ENCODE measurements around the gene CCRL2. TPM values are rescaled to one million over a fixed set of nuclear protein-coding genes. Genes with fewer than 3 reads are reported as not detected.
A peak's percentile ranks its signal among the peaks of the same experiment; 100 is the strongest.
"Not testable (repeated sequence)": the region's sequence is repeated elsewhere in the genome, so short reads cannot be mapped to it uniquely, and the experiment has no call there.

CCRL2 gene
- total RNA-seq, 1 donor from 2014 or later = not detected

GRCh38 chr3:46427404-46427803 is 20.3 kb downstream of the CCRL2 start:
- not testable (repeated sequence) for H3K9me3 Mint-ChIP-seq; H3K27me3 ChIP-seq; H3K27ac ChIP-seq; H4K20me1 ChIP-seq (ENCODE audit: low read depth); H3K4me3 ChIP-seq; H3F3A ChIP-seq (ENCODE audit: low read depth); H3K79me2 ChIP-seq (ENCODE audit: low read depth); H3K9me3 ChIP-seq (ENCODE audit: low read depth); H3K27ac Mint-ChIP-seq; H3K4me2 ChIP-seq; H2AFZ ChIP-seq (replicated peaks); H3K36me3 Mint-ChIP-seq; H3K4me3 Mint-ChIP-seq; H3K27me3 Mint-ChIP-seq (ENCODE audit: insufficient read depth, low read depth); H3K4me1 Mint-ChIP-seq; H3K9ac ChIP-seq; H3K4me1 ChIP-seq; H3K36me3 ChIP-seq
- peak; percentile 30 for TF ChIP-seq CTCF (IDR thresholded peaks at IDR 0.05)
- peak; percentile 9 for DNase-seq (ENCODE audit: low spot score)

DNA sequence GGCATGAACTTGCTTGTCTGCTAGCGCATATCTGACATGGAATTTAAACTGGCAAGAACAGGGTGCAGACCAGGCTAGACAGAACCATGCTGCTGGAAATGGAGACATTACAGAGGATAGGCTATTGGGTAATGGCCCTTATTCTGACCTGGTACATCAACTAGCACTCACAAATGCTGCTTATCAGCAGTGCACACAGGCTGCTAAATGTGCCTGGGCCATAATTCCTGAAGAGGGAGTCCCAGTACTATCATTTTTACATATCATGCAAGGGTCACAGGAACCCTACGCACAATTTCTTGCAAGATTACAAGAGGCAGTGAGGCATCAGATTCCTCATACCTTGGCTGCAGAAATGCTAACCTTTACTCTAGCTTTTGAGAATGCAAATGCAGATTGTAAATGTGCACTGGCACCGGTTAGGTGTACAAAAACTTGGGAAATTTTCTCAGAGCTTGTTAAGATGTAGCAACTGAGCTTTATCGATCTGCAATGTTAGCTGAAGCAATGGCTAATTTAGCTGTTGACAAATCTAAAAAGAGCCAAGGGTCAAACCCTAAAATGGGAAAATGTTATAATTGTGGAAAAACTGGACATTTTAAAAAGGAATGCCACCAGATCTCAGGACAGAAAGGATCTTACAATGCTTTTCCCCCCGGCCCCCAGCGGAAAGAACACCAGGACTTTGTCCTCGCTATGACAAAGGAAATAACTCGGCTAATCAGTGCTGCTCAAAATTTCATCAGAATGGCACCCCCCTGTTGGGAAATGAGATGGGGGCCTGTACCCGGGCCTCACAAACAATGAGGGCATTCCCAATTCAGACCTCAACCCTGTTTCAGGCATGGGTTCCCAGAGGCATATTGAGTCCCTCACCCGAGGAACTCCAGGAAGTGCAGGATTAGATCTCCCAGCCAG is 21.1 kb downstream of the CCRL2 start:
- Mint-ChIP-seq H3K9me3 (peaks cover 11% of the 10 kb centered on the region), H3K27ac (no peak overlapping the region), H3K4me1 (peaks cover 3% of the 10 kb centered on the region), H3K36me3 (no peaks in the 10 kb centered on the region), H3K27me3 (ENCODE audit: insufficient read depth, low read depth) (peaks cover 6% of the 10 kb centered on the region), H3K4me3 (no peak overlapping the region)
- Histone ChIP-seq H3K27ac (no peak overlapping the region), H3K9me3 (ENCODE audit: low read depth) (peaks cover 7% of the 10 kb centered on the region), H3K79me2 (ENCODE audit: low read depth) (no peaks in the 10 kb centered on the region), H2AFZ (replicated peaks) (no peak overlapping the region), H3K4me2 (no peak overlapping the region), H3K4me1 (no peaks in the 10 kb centered on the region), H3K4me3 (no peak overlapping the region), H4K20me1 (ENCODE audit: low read depth) (no peaks in the 10 kb centered on the region), H3K27me3 (no peaks in the 10 kb centered on the region), H3K36me3 (no peaks in the 10 kb centered on the region), H3F3A (ENCODE audit: low read depth) (no peaks in the 10 kb centered on the region), H3K9ac (no peak overlapping the region)
- no peak for DNase-seq (ENCODE audit: low spot score)
- TF ChIP-seq CTCF (IDR thresholded peaks at IDR 0.05) = no peak
- no peak for TF ChIP-seq EZH2 (IDR thresholded peaks at IDR 0.05)
- no peak for TF ChIP-seq EZH2phosphoT487 (IDR thresholded peaks at IDR 0.05)

GRCh38 chr3:46429250-46429649 is 22.2 kb downstream of the CCRL2 start:
- peaks cover 3% of the 10 kb centered on the region for H3K4me1 Mint-ChIP-seq
- Histone ChIP-seq H3K4me2 (no peak overlapping the region), H4K20me1 (ENCODE audit: low read depth) (no peaks in the 10 kb centered on the region), H3F3A (ENCODE audit: low read depth) (no peaks in the 10 kb centered on the region), H2AFZ (replicated peaks) (no peak overlapping the region), H3K9me3 (ENCODE audit: low read depth) (peaks cover 7% of the 10 kb centered on the region), H3K36me3 (no peaks in the 10 kb centered on the region), H3K79me2 (ENCODE audit: low read depth) (no peaks in the 10 kb centered on the region), H3K4me3 (no peak overlapping the region), H3K4me1 (no peaks in the 10 kb centered on the region), H3K27me3 (no peaks in the 10 kb centered on the region), H3K9ac (no peak overlapping the region), H3K27ac (no peak overlapping the region)
- no peak overlapping the region for H3K4me3 Mint-ChIP-seq
- peaks cover 13% of the 10 kb centered on the region for H3K9me3 Mint-ChIP-seq
- TF ChIP-seq EZH2 (IDR thresholded peaks at IDR 0.05) (no peak), EZH2phosphoT487 (IDR thresholded peaks at IDR 0.05) (no peak), CTCF (IDR thresholded peaks at IDR 0.05) (no peak)
- no peak for DNase-seq (ENCODE audit: low spot score)
- H3K27me3 Mint-ChIP-seq (ENCODE audit: insufficient read depth, low read depth) = peaks cover 8% of the 10 kb centered on the region
- H3K27ac Mint-ChIP-seq = no peak overlapping the region
- H3K36me3 Mint-ChIP-seq = no peaks in the 10 kb centered on the region

Measured in neural progenitor cell (in vitro differentiated cells).